OCI-LY1 (cell line): Measurements from ENCODE around the gene KIZ.

Experiments
- H2AFZ ChIP-seq: fragments of 200-600 bp; sonication (generic), shearing (Covaris generic); 2 replicates; pipeline ENCODE4 v1.6.0; 2014; ENCODE audit warnings: antibody characterized with exemption, mild to moderate bottlenecking, low read length
- H3F3A ChIP-seq: fragments of 200-600 bp; sonication (generic), shearing (Covaris generic); 2 replicates; pipeline ENCODE4 v1.6.0; 2014; ENCODE audit warnings: mild to moderate bottlenecking, antibody characterized with exemption, low read length, moderate library complexity; ENCODE audit not compliant: insufficient read depth
- H3K27ac ChIP-seq: fragments of 200-600 bp; sonication (generic); 2 replicates; pipeline ENCODE4 v1.5.1; 2014; ENCODE audit warnings: low read length, mixed run types, mild to moderate bottlenecking, low read depth; ENCODE audit not compliant: poor library complexity, severe bottlenecking
- H3K27me3 ChIP-seq: fragments of 200-600 bp; sonication (generic); 2 replicates; pipeline ENCODE4 v1.6.0; 2014; ENCODE audit warnings: antibody characterized with exemption, mild to moderate bottlenecking, low read length, moderate library complexity; ENCODE audit not compliant: insufficient read depth
- H3K36me3 ChIP-seq: fragments of 200-600 bp; sonication (generic); 2 replicates; pipeline ENCODE4 v1.6.1; 2014; ENCODE audit warnings: mild to moderate bottlenecking, antibody characterized with exemption, low read length, moderate library complexity, mixed read lengths; ENCODE audit not compliant: insufficient read depth
- H3K4me1 ChIP-seq: fragments of 200-600 bp; sonication (generic); 2 replicates; pipeline ENCODE4 v1.5.1; 2014; ENCODE audit warnings: mild to moderate bottlenecking, low read length, moderate library complexity; ENCODE audit not compliant: insufficient read depth, severe bottlenecking
- H3K4me2 ChIP-seq: fragments of 200-600 bp; sonication (generic), shearing (Covaris generic); 2 replicates; pipeline ENCODE4 v1.6.1; 2014; ENCODE audit warnings: low read length
- H3K4me3 ChIP-seq: fragments of 200-600 bp; sonication (generic); 2 replicates; pipeline ENCODE4 v1.5.1; 2014; ENCODE audit warnings: low read length, low read depth, mild to moderate bottlenecking, mixed read lengths; ENCODE audit not compliant: poor library complexity, severe bottlenecking
- H3K79me2 ChIP-seq: fragments of 200-600 bp; shearing (Covaris generic); 2 replicates; pipeline ENCODE4 v1.6.1; 2016; ENCODE audit warnings: mixed run types, low read length, mixed read lengths; ENCODE audit not compliant: insufficient read depth
- H3K9ac ChIP-seq: fragments of 200-600 bp; sonication (generic), shearing (Covaris generic); 2 replicates; pipeline ENCODE4 v1.6.1; 2014; ENCODE audit warnings: mild to moderate bottlenecking, low read length, mixed read lengths
- H3K9me2 ChIP-seq: fragments of 200-600 bp; sonication (generic), shearing (Covaris generic); 2 replicates; pipeline ENCODE4 v1.6.1; 2014; ENCODE audit warnings: low read depth, mild to moderate bottlenecking, low read length, mixed read lengths
- H3K9me3 ChIP-seq: fragments of 200-600 bp; shearing (Covaris generic); 2 replicates; pipeline ENCODE4 v1.6.1; 2014; ENCODE audit warnings: low read length, mixed read lengths
- H4K20me1 ChIP-seq: fragments of 200-600 bp; sonication (generic), shearing (Covaris generic); 2 replicates; pipeline ENCODE4 v1.6.0; 2016; ENCODE audit warnings: mild to moderate bottlenecking, low read length; ENCODE audit not compliant: insufficient read depth
- CTCF ChIP-seq: fragments of 200-600 bp; sonication (generic), shearing (Covaris generic); IDR thresholded peaks from 2 replicates; pipeline ENCODE4 v1.5.1; 2017; ENCODE audit warnings: mild to moderate bottlenecking, antibody characterized with exemption, low read length, moderate library complexity, mixed read lengths
- EZH2 ChIP-seq: fragments of 200-600 bp; sonication (generic), shearing (Covaris generic); IDR thresholded peaks from 2 replicates; pipeline ENCODE4 v1.8.0; 2017; ENCODE audit warnings: borderline replicate concordance, mixed run types, mild to moderate bottlenecking, antibody characterized with exemption, low read length, moderate library complexity, mixed read lengths

KIZ gene

GRCh38 chr20:21182832-21183563 lies 57.1 kb downstream of the KIZ start:
- no peak overlapping the region for H3K27ac ChIP-seq
- no peaks in the 10 kb centered on the region for H3K9me2 ChIP-seq
- H3K9ac ChIP-seq = no peak overlapping the region
- H3K27me3 ChIP-seq = no peaks in the 10 kb centered on the region
- no peak overlapping the region for H3K4me3 ChIP-seq
- H2AFZ ChIP-seq = no peak overlapping the region
- no peaks in the 10 kb centered on the region for H3F3A ChIP-seq
- no peaks in the 10 kb centered on the region for H3K36me3 ChIP-seq
- H3K4me1 ChIP-seq = no peaks in the 10 kb centered on the region
- H3K4me2 ChIP-seq = no peak overlapping the region
- TF ChIP-seq CTCF = no peak
- no peak for TF ChIP-seq EZH2
- no peaks in the 10 kb centered on the region for H3K9me3 ChIP-seq
- no peaks in the 10 kb centered on the region for H4K20me1 ChIP-seq
- no peaks in the 10 kb centered on the region for H3K79me2 ChIP-seq

DNA sequence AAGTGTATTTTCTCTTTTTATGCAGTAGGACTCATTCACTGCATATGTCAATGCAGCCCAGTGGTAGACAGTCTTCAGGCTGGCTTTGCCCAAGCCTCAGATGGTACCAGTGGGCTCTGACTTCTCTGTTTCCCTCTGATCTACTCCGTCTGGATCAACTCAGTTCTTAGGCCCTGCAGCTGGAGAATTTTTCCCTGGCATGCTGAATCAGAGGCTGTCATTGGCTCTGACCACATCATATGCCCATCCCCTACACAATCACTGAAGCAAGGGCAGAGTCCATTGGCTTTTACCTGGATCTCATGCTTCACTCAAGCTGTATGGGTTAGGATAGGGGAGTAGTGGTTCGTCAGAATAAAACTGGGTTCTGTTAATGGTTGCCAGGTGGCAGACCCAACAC lies 57.8 kb downstream of the KIZ start:
- H3K9ac ChIP-seq = no peak overlapping the region

GRCh38 chr20:21184819-21185218 lies 58.9 kb downstream of the KIZ start:
- Histone ChIP-seq H3K4me1 (no peaks in the 10 kb centered on the region), H3K4me2 (no peak overlapping the region), H3K79me2 (no peaks in the 10 kb centered on the region), H3K4me3 (no peak overlapping the region), H3K9me3 (no peaks in the 10 kb centered on the region), H3K9ac (no peak overlapping the region), H4K20me1 (no peaks in the 10 kb centered on the region), H3K27me3 (no peaks in the 10 kb centered on the region), H3F3A (no peaks in the 10 kb centered on the region), H2AFZ (no peak overlapping the region), H3K36me3 (no peaks in the 10 kb centered on the region), H3K27ac (no peak overlapping the region), H3K9me2 (no peaks in the 10 kb centered on the region)
- TF ChIP-seq CTCF (no peak), EZH2 (no peak)

More for the DNA sequence above, 57.8 kb downstream of the KIZ start:
- Histone ChIP-seq H3K9me2 (no peaks in the 10 kb centered on the region), H3K27me3 (no peaks in the 10 kb centered on the region), H3F3A (no peaks in the 10 kb centered on the region), H3K27ac (no peak overlapping the region), H4K20me1 (no peaks in the 10 kb centered on the region), H3K4me3 (no peak overlapping the region), H3K9me3 (no peaks in the 10 kb centered on the region), H3K4me1 (no peaks in the 10 kb centered on the region), H3K4me2 (no peak overlapping the region), H2AFZ (no peak overlapping the region), H3K79me2 (no peaks in the 10 kb centered on the region), H3K36me3 (no peaks in the 10 kb centered on the region)
- TF ChIP-seq CTCF (no peak), EZH2 (no peak)
